DOHH2 (cell line): ENCODE measurements around the gene PTGDS.

Experiments
- H3F3A ChIP-seq: fragments of 200-600 bp; sonication (generic), shearing (Covaris generic); 2 replicates; pipeline ENCODE4 v1.6.0; 2016; ENCODE audit warnings: antibody characterized with exemption, mild to moderate bottlenecking; ENCODE audit not compliant: control insufficient read depth, insufficient read depth
- H3K27ac ChIP-seq: fragments of 200-600 bp; sonication (generic); 2 replicates; pipeline ENCODE4 v1.5.1; 2014; ENCODE audit warnings: low read depth, mild to moderate bottlenecking, low read length, moderate library complexity
- H3K27me3 ChIP-seq: fragments of 200-600 bp; sonication (generic); 2 replicates; pipeline ENCODE4 v1.6.1; 2014; ENCODE audit warnings: mild to moderate bottlenecking, low read length, mixed read lengths; ENCODE audit not compliant: control insufficient read depth
- H3K36me3 ChIP-seq: fragments of 200-600 bp; sonication (generic); 2 replicates; pipeline ENCODE4 v1.6.1; 2014; ENCODE audit warnings: mild to moderate bottlenecking, low read length, moderate library complexity, mixed read lengths; ENCODE audit not compliant: control insufficient read depth
- H3K4me1 ChIP-seq: fragments of 200-600 bp; sonication (generic); 2 replicates; pipeline ENCODE4 v1.6.1; 2014; ENCODE audit warnings: mild to moderate bottlenecking, low read length, mixed read lengths; ENCODE audit not compliant: control insufficient read depth
- H3K4me2 ChIP-seq: fragments of 200-600 bp; sonication (generic); 2 replicates; pipeline ENCODE4 v1.6.0; 2014; ENCODE audit warnings: mild to moderate bottlenecking, low read length, moderate library complexity
- H3K4me3 ChIP-seq: fragments of 200-600 bp; sonication (generic); 2 replicates; pipeline ENCODE4 v1.5.1; 2014; ENCODE audit warnings: mild to moderate bottlenecking, low read length, mixed read lengths
- H3K79me2 ChIP-seq: fragments of 200-600 bp; sonication (generic); 2 replicates; pipeline ENCODE4 v1.6.1; 2014; ENCODE audit warnings: mild to moderate bottlenecking, low read length, mixed read lengths; ENCODE audit not compliant: control insufficient read depth
- H3K9me2 ChIP-seq: fragments of 200-600 bp; sonication (generic); replicated peaks from 2 replicates; pipeline ENCODE4 v1.6.1; 2014; ENCODE audit warnings: mild to moderate bottlenecking, low read length, mixed read lengths; ENCODE audit not compliant: control insufficient read depth
- H3K9me3 ChIP-seq: fragments of 200-600 bp; sonication (generic); 2 replicates; pipeline ENCODE4 v1.6.1; 2014; ENCODE audit warnings: antibody characterized with exemption, low read length, mixed read lengths; ENCODE audit not compliant: control insufficient read depth, insufficient read depth
- H4K20me1 ChIP-seq: fragments of 200-600 bp; sonication (generic); 2 replicates; pipeline ENCODE4 v1.6.0; 2014; ENCODE audit warnings: low read depth, mild to moderate bottlenecking, antibody characterized with exemption, low read length, moderate library complexity; ENCODE audit not compliant: control insufficient read depth, insufficient read depth
- EZH2phosphoT487 ChIP-seq: fragments of 200-600 bp; sonication (generic); IDR thresholded peaks from 2 replicates; pipeline ENCODE4 v1.6.1; 2017; ENCODE audit warnings: borderline replicate concordance, mild to moderate bottlenecking, antibody characterized with exemption, low read length, moderate library complexity, mixed read lengths
- TF ChIP-seq, protein P1 (sequence below): fragments of 200-600 bp; sonication (generic); IDR thresholded peaks from one replicate; pipeline ENCODE4 v1.5.1; 2014; ENCODE audit warnings: antibody characterized with exemption, mild to moderate bottlenecking, low read depth, low read length; ENCODE audit not compliant: poor library complexity, severe bottlenecking

PTGDS gene

DNA sequence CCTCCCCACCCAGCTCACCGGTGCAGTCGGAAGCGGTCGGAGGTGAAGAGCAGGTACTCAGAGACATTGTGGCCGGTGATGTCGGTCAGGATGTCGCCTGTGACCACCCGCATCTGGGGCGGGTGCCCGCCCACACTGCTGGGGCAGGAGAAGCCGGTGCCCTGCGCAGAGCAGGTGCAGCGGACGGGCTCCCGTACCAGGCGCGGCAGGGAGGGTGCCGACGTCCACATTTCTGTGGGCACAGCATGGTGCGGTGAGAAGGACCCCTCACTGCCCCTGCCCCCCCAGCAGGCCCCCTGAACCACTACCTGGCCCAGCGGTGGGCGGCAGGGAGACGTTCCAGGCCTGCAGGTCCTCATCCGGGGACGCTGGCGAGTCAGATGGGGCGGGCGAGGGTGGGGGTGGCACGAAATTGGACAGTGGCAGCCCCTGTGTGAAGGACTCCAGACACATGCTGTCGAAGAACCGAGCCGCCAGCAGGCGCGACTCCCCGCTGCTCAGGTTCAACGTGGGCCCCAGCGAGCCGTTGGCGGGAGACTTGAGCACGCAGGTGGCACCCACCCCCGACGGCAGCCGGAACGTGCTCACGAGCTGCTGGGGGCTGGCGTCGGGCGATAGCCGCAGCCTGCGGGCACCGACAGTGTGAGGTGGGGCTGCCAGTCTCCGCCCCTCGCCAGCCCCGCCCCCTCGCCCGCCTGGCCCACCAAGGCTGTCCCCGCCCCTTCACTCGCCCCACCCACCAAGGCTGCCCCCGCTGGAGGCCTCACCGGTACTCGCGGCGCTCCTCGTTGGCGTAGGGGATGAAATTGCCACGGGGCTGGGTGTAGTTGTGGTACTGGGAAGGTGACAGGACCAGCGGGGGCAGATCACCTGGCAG, 35.6 kb downstream of the PTGDS start:
- Histone ChIP-seq H3K4me2 (no peak overlapping the region), H3K9me2 (no peaks in the 10 kb centered on the region), H3K36me3 (no peaks in the 10 kb centered on the region), H3K4me3 (no peak overlapping the region), H3K4me1 (peaks cover 4% of the 10 kb centered on the region; the same call in 1 of the 2 replicates), H3F3A (no peaks in the 10 kb centered on the region), H3K9me3 (no peaks in the 10 kb centered on the region), H3K27ac (no peak overlapping the region), H4K20me1 (no peaks in the 10 kb centered on the region), H3K79me2 (no peaks in the 10 kb centered on the region), H3K27me3 (no peaks in the 10 kb centered on the region)
- no peak for TF ChIP-seq EZH2phosphoT487
- TF ChIP-seq, protein P1, sequence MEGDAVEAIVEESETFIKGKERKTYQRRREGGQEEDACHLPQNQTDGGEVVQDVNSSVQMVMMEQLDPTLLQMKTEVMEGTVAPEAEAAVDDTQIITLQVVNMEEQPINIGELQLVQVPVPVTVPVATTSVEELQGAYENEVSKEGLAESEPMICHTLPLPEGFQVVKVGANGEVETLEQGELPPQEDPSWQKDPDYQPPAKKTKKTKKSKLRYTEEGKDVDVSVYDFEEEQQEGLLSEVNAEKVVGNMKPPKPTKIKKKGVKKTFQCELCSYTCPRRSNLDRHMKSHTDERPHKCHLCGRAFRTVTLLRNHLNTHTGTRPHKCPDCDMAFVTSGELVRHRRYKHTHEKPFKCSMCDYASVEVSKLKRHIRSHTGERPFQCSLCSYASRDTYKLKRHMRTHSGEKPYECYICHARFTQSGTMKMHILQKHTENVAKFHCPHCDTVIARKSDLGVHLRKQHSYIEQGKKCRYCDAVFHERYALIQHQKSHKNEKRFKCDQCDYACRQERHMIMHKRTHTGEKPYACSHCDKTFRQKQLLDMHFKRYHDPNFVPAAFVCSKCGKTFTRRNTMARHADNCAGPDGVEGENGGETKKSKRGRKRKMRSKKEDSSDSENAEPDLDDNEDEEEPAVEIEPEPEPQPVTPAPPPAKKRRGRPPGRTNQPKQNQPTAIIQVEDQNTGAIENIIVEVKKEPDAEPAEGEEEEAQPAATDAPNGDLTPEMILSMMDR = no peak

DNA sequence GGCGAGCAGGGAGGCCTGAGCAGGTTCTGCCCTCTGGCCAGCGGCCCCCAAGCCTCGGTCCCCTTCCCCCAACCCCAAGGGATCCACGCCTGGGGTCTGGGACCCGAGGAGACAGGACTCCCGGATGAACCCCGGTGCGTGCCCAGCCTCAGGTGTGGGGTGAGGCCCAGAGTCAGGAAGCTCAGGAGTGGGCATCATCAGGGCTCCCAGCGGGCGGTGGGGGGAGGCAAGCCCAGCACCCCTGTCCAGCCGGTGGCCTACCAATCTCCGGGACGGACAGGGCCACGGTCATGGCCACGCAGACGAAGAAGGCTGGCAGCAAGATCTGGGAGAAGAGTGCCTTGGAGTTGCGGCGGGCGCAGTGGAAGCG, 36.3 kb downstream of the PTGDS start:
- Histone ChIP-seq H3K4me3 (no peak overlapping the region), H3K4me2 (no peak overlapping the region), H3K4me1 (peaks cover 4% of the 10 kb centered on the region; the same call in 1 of the 2 replicates), H3K27me3 (no peaks in the 10 kb centered on the region), H4K20me1 (no peaks in the 10 kb centered on the region), H3K9me2 (no peaks in the 10 kb centered on the region), H3K79me2 (no peaks in the 10 kb centered on the region), H3K27ac (no peak overlapping the region), H3F3A (no peaks in the 10 kb centered on the region), H3K9me3 (no peaks in the 10 kb centered on the region), H3K36me3 (no peaks in the 10 kb centered on the region)
- no peak for TF ChIP-seq EZH2phosphoT487
- TF ChIP-seq, protein P1 = no peak

DNA sequence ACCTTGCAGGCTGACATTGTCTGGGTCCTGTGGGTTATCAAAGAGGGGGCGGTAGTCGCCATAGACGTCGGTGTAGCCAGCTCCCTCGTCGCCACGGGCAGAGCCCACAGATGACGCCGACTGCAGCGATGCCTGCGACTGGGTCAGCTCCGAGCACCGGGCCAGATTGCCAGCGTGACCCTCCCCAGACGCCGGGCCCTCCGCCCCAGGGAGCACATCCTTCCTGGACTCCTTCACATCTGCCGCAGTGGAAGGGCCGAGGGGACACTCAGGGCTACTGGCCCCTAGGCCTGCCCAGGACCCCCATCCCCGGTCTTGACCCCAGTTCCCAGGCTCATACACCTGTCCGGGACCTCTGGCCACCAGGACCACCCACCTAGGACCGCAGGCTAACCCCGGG, 36.9 kb downstream of the PTGDS start:
- H3K4me2 ChIP-seq = no peak overlapping the region
- no peaks in the 10 kb centered on the region for H3F3A ChIP-seq
- H3K4me1 ChIP-seq = no peaks in the 10 kb centered on the region
- no peak overlapping the region for H3K27ac ChIP-seq
- no peak for TF ChIP-seq EZH2phosphoT487
- TF ChIP-seq, protein P1 = no peak
- H4K20me1 ChIP-seq = no peaks in the 10 kb centered on the region
- H3K79me2 ChIP-seq = no peaks in the 10 kb centered on the region
- H3K27me3 ChIP-seq = no peaks in the 10 kb centered on the region
- no peak overlapping the region for H3K4me3 ChIP-seq
- H3K36me3 ChIP-seq = no peaks in the 10 kb centered on the region
- no peaks in the 10 kb centered on the region for H3K9me2 ChIP-seq
- no peaks in the 10 kb centered on the region for H3K9me3 ChIP-seq
